T follicular helper cell (primary cell): Measurements from ENCODE around the gene CRACR2A.

ENCODE experiments used
- DNase-seq: peaks from one replicate; pipeline ENCODE4 v3.0.0-alpha.2; 2020; ENCODE audit warnings: low read depth

The CRACR2A gene

DNA sequence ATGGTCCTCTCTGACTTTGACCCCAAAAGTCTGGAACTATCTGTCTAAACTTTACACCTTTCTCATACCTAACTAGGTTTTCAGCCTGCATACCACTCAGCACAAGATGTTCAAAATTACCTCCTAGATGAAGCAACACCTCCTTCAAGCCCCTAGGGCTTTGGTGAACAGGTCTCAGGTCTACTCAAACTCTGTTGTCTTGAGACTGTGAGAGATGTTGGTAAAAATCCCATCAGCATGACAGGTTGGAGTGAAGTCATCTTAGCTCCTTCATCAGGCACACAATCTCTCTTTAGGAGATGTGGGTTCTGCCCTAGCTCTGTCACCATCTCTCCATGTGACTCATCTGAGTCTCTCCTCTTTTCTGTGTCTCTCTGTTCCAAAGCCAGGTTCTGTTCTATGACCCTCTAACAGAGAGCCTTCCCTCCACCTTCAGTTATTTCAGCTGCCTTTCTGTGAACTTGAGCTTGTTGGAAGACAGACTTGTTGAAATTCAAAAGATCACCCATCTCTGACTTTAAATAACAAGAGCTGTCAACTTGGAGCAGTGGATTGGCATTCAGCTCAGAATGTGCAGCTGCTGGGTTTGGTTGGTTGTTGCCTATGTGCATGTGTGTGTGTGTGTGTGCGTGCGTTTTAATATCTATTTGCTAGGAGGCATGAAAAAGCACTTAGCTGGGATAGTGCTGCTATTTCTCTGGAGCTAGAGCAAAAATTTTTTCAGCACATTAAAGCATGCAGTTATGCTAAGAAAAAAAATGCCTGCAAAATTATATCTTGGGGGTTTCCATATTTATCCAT lies 130.7 kb downstream of the CRACR2A start:
- DNase-seq: no peak

DNA sequence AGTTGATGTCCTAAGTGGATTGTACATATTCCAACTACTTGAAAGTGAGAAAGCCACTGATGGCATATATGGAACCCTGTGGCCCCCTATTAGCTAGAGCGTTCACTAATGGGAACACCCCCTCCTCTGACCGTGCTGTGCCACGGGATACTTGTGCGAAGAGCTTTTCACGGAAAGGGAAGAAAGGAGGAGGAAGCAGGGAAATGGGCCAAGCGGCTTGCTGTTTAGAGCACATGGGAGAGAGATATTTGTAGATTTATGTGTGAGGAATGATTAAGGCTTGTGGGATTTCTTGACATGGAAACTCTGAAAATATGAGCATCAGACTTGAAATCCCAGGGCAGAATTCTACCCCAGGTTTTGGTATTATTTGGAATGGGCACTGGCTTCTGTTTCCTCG lies 132.1 kb downstream of the CRACR2A start:
- DNase-seq: no peak

DNA sequence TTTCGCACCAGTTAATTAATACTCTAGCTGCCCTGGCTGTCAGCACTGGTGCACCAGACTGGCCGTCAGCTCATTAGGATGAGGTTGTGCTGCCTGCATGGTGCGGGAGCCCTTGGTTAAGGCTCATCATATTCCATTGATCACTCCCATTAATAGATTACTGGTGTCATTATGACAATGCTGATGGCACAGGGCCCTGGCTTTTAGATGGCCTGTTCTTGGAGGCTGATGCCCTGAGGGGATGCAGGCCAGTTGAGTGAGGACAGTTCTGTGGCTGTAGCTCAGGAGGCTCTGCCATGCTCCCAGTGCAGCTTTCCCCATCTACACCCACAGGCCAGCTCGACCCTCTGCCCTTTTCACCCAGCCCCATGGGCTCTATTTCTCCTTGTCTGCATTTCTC lies 135.3 kb downstream of the CRACR2A start:
- no peak for DNase-seq

DNA sequence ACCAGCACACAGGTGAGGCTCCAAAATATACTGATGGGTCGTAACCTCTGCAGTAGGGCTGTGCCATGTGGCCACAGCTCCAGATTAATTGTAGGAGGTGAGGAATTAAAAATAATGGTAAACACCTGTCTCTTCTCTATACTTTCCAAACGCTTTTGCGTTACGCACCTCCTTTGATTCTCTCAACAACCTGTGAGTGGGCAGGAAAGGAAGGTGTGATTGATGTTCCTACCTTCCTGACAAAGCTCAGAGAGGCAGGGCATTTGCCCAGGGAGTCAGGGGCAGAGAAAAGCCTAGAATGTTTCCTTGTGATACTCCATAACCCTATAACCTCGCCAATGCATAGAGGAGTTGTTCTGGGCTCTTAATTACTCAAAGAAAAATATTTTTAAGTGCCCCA lies 137.0 kb downstream of the CRACR2A start:
- no peak for DNase-seq

DNA sequence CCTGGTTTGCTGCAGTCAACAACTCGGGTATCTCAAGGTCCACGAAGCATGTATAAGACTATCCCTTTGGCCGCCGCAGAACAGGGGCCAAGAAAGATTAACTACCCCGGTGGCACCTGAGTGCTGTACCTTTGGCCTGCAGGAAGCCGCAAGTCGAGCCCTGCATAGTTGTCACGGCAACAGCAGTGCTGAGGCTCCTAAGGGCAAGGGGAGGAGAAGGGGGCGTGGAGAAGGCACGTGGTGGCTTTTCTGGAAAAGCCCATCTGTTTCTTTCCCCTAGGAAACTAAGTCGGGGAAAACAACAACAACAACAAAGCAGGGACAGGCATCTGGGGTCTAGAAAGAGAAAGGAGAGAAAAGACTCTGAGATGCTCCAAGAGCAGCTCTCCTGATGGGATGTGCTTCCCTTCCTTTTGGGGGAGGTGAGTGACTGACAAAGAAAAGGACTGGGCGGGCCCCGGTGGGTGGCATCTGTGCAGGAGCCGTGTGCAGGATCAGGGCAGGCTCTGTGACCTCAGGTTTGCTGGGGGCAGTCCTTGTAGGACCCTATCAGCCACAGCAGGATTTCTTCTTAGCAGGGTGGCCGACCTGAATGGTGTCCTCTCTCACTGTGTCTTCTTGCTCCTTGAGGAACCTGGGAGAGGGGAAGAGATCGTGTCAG lies 138.0 kb downstream of the CRACR2A start:
- no peak for DNase-seq

DNA sequence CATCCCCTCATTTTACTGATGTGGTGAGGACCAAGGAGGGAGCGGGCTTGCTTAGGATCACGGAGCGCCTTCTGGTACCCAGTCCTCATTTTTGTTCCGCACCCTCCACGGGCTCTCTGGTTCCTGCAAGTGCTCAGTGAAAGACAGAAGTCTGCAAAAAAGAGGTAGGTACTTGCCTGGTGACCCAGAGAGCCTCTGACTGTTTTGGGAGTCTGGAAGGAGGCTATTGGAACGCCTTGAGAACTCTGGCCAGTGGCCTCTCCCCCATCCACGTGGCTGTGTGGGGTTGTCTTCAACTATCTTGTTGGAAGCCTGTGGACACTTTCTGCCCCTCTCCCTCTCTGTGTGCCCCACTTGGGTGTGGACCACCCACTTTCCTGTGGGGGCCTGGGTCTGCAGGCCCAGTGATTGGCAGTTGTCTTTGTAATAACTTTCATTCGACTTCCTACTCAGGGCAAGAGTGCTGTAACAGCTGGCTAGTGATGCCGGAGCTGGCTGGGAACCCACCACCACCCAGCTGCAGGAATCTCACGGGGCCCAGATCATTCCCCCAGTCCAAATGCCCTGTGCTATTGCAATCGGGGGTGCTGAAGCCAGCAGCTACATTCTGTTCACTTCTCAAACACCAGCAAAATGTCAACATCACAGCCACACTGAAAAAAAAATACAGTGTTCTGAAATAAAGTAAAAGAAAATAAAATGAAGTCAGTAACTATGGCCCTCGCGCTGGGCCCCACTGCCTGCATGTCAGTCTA lies 139.1 kb downstream of the CRACR2A start:
- DNase-seq: no peak

DNA sequence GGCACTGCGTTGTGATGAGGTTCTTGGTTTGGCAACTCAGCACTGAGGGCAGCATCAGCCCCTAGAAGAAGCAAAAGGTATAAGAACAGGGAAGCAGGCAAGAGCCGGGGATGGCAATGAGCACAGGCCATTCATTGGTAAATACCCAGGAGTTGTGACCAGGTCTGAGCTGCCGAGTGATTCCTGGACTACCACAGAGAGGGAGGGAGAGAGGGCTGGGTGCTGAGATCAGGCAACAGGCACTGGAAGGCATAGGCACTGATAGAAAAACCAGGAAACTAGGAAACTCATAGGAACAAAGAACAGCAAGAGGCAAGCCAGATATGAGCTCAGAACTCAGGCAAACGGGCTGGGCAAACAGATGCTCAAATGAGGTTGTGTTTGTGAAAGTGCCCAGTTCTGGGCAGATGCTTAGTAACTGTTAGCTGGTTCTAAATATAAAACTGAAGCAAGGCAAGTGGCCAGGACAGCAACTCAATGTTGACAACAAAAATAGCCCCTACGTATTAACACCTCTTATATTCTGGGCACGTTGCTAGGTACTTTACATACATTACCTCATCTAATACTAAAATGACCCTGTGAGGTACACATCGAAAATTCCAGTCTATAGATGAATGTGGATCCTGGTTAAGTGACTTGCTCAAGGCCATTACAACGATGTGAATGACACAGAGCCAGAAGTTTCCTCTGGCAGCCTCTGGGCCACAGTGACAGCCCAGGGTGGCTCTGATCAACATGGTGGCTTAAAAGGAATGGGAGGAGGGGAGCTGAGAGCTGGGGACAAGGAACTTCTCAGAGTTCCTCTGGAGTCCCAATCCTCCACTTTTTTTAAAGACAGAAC lies 140.8 kb downstream of the CRACR2A start:
- no peak for DNase-seq

DNA sequence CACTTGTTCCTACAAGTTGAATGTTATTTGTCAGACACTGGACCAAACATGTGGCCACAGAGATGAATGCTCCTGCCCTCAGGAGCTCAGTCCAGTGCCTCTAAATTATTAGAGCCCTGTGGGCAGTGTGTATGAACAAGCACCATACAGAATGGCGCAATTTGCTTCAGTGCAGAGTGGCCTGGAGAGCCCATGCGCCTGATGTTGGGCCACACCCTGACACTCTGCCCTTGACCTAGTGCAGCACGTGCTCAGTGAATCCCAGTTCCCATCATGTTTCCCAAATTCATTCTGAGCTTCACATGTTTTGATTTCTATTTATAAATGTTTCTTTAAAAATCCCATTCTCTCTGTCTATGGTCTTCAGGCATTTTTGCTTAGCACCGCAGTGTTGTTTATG lies 145.1 kb downstream of the CRACR2A start:
- no peak for DNase-seq

DNA sequence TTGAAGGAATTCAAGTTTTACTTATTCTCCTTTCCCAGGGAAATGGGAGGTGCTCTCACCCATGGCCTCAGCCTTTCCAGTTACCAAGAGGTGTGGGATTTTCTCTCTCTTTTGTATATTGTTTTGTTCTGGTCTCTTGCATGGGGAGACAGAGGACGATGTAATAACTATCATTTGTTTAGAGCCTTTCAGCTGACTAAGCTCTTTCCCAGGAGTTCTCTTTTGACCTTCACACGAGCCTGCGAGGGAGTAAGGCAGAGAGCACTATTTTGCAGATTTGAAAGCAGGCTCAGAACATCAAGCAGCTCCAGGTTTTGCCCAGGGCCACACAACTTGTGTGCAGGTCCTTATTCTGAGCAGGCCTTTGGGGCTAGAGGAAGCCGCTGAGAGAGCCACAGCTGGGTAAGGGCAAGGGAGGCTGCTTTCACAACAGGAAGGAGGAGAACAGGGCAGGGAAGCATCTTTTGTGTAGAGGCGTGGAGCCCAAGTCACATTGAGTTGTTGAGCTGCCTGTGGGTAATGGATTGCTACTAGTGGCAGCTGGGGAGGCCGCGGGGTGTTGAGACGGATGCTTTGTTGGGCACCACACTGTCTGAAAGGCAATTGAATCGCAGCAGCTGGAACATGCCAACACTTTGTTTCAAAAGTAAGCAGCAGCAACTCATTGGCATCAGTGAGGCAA lies 145.7 kb downstream of the CRACR2A start:
- no peak for DNase-seq

DNA sequence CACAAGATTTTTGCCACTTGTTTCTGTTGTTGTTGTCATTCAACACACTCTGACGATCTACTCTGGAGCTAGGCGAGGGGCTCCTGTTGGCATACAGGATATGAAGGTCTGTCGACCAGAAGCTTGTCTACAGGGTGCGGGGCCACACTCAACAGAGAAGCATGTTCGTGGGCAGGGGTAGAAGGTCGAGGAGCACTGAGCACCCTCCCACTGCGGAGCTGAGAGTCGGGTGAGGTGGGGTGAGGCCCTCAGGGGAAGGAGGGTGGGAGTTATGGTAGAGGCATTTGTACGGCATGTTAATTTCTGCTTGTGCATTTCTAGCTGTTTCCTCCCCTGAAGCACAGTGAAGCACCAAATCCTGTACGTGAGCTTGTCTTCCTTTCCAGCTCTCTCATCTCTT lies 146.8 kb downstream of the CRACR2A start:
- DNase-seq: no peak

DNA sequence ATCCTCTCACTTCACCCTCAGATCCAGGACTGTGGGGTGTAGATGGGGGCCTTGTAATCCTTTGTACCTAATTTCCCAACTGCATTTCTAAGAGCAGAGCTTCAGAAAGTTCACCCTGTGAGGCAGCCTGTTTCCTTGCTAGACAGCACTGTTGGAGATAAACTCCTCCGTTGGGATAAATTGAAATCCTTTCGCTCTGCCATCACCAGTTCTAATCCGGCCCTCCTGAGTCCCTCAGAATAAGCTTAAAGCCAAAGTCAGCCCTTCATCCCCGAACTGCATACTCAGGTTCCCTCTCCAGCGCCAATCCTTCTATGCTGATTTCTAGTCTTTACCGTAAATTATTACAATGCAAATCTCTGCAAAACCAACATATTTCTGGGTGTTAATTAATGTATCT lies 147.2 kb downstream of the CRACR2A start:
- no peak for DNase-seq

DNA sequence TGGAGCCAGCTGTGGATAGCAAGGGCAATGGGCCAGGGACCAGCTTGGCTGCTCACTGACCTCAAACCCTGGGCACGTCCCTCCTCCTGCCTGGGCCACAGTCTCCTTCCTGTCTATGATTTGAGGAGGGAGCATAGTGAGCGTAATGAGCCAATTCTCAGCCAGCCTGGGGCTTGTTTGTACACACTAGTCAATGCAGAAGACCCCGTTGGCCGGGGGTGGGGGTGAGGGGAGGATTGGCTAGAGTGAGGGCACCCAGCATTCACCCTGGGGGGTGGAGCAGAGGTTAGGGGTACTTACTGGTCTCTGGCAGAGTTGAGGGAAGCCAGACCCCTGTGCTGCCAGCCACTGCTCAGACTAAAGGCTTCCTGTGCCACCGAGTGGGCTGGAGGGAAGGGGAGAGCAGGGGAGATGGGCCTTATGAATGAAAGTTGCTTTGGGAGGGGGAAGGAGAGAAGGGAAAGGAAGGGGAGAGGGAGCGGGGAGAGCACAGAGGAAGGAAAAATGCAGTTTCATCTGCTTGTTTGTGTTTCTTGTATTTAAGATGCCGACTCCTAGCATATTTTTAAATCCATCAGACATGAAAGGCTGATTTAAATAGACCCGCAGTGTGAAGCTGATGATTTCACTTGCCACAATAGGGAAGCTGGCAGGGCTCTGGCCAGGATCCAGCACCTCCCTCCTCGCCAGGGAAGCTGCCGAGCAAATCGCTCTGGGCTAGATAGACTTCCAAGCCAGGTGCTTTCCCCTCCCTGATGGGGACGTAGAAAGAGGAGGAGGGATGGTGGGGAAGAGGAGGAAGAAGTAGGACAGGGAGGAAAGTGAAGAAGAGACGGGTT lies 147.9 kb downstream of the CRACR2A start:
- no peak for DNase-seq

DNA sequence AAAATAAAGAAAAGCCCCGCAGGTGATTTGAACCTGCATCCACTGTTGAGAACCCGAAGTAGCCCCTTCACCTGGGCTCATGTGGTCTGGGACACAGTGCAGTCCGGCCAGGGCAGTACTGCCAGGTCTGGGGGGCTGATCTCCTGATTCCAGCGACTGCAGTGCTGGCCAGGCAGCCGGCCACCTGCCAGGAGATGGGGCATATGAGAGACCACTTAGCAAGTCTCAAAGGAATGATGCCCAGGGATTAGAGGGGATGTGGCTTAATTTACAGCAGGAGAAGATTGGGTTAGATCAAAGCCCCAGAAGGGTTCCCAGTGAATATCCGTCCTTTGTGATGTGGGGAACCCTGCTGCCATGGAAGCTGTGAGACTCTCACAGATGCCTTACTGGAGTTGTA lies 148.6 kb downstream of the CRACR2A start:
- DNase-seq: no peak

DNA sequence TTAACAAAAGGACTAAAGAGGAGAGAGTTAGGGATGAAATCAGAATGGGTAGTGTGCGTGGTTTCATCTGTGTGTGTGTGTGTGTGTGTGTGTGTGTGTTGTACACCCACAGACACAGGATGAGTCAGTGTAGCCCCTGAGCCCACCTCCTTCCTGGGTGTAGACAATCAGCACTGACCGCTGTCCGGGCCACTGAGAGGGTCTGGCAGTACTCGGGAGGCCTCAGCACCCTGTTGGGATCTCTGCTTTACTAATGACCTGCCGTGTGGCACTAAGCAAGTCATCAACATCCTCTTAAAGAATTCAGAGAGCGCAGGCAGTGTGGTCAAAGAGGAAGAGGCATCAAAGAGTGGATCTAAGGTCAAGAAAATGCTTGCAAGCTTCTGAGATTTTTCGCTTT lies 149.3 kb downstream of the CRACR2A start:
- no peak for DNase-seq

DNA sequence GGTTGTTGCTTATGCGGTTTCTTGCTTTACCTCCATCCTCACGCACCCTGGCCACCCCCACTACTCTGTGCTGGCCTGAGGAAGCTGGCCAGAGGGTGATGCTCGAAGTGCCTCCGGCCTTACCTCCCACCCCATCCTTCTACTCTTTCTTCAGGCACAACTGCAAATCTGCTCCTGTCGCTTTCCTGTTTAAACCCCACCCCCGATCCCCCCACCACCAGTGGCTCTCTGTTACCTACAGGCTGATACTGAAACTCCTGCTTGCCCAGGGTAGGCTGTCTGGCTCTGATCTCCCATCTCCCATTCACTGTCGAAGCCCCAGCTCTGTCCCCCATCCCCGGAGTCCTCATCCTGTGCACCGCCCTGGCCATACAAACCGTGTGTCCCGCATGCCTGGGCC lies 150.4 kb downstream of the CRACR2A start:
- DNase-seq: no peak

DNA sequence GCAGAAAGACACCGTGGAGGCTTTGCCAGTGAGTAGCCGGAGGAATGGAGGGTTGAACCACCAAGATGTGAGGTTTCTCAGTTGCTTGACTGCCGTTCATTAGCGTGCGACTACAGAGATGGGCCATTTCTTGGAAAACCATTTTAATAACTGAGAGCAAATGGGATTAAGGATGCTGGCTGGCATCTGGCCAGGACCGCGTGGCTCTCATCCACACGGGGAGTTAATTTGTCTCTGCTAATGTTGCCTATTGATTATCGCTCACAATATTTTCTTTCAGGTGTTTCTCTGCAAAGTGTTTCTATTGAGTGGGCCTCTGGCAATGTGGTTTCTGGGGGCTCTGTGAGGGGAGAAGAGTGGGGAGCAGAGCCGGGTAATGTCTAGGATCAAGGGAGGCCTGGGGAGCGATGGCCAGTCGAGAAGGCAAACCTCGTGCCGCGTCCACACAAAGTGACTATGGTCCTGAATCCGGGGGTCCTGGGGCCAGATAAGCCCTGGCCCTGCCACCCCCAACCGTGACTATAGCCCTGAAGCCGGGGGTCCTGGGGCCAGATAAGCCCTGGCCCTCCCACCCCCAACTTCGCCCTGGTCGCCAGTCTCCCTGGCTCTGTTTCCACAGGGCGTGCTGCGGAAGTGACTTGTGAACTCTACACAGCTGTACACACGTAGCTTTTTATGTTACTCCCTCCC lies 151.3 kb downstream of the CRACR2A start:
- DNase-seq: no peak

DNA sequence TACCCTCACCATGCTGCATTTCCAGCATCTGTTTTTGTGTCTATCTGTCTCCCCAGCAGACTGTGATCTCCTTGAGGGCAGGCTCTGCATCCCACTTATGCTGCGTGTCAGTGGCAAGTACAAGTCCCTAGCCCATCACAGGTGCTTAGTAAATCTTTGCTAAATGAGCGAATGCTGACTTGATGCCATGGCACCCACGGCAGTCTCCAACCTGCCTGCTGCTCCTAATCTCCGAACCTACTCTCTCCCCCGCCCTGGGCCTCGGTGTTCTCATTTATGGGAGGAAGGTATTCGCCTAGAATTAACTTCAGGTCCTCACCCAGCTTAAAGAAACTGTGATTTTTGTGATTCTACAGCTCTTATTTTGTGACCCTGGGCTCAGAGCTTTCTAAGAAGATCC lies 152.0 kb downstream of the CRACR2A start:
- DNase-seq: no peak

DNA sequence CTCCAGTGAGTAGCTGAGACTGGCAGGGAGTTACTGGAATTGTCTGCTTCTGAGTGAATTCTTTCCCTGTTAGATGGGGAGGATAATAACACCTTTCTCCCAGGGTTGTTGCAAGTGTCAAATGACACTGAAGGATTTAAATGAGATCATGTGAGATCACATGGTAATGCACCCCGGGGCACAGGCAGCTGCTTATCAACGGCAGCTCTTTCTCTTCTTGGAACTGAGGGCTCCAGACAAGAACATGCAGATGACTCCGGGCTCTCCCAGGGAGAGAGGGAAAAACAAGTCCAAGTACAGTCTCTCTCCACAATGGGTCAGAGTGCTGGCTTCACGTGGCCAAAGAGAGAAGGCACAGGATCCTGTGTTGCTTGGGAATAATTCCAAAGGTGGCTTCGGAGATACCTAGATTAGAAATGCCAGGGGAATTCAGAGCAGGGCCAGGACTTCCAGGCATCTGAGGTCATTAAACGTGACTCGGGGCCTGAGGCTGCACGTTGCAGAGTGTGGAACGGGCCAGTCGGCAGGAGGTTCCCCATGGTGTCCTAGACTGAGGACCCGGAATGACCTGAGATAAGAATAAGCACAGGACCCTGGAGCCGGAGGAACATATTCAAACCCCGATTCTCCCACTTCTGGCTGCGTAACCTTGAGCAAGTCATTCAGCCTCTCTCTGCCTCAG lies 152.7 kb downstream of the CRACR2A start:
- no peak for DNase-seq
